GM18951 (cell line): ENCODE results near the gene TMEM179.

Experiments
- POLR2A ChIP-seq: IDR thresholded peaks from 4 replicates; pipeline ENCODE4 v1.6.1; 2011; ENCODE audit warnings: mild to moderate bottlenecking; ENCODE audit not compliant: insufficient read length, insufficient read depth; ENCODE audit errors: extremely low read depth
- in situ Hi-C: fragments of 300-500 bp; cut with MboI; formaldehyde crosslinking; loops from one replicate; pipeline ENCODE4 v1.12.0; 2022; ENCODE audit warnings: low sequenced_read_pairs, mixed read lengths, inconsistent platforms; ENCODE audit not compliant: unreplicated experiment

The TMEM179 gene

DNA sequence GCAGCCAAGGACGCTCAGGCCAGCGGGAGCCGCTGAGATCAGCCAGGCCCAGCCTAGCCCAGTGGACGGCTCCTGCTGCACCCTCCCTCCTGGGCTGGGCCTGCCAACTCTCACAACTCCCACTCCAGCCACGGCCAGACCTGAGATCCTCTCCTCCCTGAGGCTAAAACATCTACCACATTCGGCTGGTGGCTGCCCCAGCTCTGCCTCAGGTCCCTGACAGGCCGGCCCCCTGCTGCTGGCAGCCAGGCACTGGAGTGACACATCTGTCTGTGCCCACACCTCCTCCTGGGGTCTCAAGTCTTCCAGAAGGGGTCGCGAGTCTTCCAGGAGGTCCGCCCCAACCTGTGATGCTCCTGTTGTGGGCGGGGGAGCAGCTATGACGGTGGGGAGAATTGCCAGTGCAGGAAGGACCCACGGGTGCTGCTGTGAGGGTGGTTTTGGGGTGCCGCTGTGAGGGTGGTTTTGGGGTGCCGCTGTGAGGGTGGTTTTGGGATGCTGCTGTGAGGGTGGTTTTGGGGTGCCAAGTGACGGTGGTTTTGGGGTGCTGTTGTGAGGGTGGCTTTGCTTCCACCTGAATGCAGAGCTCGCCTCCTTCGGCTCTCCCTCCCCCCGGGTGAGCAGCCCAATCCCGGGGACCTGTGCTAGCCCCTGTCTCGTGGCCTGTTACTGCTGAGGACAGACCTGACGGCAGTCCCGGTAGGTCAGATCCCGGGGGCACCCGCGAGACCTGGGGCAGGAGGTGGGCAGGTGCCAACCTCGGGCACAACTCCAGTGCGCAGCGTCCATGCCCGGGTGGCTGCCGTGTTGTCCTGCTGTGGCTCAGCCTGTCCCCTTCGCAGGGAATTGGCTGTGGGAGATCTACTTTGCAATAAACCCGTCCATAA lies 52.5 kb downstream of the TMEM179 start:
- no peak for TF ChIP-seq POLR2A
- in situ Hi-C loops = no loop called here

DNA sequence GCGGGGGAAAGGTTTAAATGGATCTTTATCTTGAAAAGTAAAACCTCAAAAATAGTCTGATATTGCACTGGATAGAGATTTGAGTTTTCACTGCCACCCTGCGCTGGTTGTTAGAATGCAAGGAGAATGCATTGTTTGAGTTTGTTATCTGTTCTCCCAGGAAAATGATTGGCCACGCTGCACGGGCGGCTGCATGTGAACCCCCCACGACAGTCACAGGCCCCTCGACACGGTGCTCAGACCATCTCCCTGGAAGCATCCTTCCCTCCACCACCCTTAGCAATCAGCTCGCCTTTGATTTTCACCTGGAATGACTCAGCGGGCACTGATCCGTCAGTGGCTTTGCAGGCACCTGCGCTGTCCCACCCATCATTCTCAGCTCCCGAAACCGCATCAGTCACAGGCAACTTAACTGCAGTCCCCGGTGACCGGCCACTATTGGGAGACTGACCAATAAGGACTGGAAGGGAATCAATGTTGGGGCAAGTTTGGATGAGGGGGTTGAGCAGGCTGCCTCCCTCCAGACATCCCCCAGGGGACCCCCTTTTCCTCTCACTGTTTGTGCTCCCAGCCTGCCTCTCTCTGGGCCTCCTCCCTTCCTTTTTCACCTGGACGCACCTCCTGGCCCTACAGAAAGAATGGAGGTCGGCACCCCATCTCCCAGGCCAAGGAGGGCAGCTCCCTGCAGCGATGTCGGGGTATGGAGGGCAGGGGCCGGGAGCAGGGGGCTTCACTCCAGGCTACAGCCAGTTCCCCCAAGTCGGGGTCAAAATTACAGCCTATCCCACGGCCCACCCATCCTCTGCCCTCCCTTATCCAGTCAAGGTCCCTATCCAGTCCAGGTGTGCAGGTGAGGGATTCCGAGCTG lies 53.5 kb downstream of the TMEM179 start:
- no peak for TF ChIP-seq POLR2A
- in situ Hi-C loops = no loop called here

DNA sequence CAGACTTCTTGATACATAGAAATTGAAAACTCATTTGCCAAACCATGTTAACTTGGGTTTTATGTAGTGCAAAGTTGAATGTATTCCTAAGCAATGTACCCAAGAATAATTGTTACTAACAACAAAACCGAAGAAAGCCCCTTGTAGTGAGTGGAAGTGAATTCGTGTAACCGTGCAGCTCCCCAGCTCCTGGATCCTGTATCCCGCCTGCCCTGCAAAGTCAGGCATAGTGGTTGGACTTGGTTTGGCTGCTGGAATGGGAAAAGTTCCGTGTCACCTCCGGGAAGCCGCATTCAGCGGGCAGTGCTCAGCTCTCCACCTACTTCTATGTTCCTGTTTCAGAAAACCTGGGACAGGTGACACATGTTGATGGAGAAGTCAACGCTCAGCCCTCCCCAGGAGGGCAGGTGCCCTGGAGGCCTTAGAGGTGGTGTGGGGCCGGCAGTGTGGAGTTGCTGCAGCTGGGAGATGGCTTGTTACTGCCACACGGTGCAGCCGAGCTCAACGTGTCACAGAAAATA lies 54.2 kb downstream of the TMEM179 start:
- in situ Hi-C loops = no loop called here
- no peak for TF ChIP-seq POLR2A

DNA sequence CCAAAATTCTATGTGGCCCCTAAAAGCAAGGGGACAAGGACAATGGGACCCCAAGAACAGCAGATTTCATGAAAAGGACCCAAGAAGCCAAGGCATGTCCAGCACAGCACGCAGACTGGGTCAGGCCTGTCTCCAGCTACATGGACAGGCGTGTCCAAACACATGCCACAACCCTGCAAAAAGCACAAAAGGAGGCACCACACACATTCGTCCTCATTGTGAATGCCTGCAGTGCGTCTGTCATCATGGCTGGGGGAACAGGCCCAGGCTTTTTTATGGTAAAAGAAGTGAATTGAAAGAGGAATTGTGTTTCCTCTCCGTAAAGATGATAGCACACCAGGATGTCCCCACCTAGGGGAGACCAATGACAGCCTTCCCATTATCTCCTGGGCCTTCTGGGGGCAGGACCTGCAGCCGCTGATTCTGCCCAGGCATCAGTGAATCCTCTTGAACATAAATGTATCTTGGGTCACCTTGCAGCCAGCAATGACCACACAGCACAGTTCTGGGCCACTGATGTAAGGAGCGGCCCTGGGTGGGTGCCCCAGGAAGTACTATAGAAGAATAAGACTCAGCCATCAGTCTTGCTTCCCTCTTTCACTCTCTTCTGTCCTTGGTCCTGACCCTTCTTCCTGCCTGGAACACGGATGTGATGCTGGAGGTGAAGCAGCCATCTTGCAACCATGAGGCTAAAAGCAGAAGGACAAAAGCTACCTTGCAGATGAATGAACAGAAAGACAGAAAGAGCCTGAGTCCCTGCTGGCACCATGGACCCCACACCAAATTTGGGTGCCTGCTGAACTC lies 54.8 kb downstream of the TMEM179 start:
- in situ Hi-C loops = no loop called here
- TF ChIP-seq POLR2A = no peak

DNA sequence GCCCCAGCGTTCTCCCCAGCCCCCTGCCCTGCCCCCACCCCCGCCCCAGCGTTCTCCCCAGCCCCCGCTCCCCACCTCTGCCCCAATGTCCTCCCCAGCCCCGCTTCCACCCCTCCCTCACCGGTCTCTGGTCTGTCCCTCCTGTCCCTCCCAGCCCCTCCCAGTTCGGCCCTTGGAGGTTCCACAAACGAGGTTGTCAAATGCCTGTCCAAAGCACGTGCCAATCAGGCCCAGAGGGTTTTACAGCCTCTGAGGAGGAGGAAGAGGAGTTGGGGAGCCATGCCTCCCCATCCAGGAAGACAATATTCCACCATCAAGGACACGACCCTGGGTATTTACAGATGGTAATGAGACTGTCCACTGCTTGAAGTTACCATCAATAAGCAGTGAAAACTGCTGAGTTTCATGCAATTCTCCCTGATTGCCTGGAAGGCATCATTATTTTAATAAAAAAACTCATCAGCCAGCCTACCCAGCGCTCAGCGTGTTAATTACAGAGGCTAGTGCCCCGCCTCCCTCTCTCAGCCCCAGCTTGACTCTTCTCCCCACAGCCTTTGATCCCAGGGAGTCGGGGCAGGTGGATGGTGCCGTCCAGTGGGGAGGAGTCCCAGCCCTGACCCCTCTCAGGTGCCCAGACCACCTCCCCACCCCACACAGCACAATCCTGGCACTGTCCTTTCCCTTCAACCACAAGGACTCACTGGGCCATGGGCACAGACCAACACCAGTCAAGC lies 55.6 kb downstream of the TMEM179 start:
- no peak for TF ChIP-seq POLR2A
- in situ Hi-C loops = no loop called here

DNA sequence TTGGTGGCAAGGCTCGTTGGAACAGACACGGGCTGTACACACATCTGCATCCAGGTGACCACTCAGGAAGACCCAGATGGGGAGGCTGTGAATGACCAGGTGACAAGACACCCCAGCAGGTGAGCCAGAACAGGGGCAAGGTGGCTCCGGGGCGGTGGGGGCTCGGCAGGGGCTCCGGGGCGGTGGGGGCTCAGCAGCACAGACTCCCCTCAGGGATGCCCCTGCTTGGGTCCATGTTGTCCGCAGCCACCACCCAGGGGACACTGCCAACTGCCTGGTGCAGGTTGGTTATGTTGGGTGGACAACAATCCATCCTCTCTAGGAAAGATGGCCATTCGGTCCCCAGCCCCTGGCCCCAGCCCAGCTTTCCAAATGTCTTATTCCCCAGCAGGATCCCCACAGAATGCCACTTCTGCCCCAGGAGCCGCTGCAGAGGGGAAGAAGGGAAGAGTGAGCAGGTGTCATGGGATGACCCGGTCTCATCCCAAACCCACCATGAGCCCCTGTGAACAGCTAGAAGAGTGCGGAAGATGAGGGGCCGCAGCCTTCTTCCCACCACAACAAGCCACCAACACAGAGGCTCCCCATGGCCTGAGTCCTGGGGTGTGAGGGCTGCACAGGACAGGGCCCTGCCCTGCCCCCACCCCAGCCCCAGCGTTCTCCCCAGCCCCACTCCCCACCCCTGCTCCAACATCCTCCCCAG lies 56.4 kb downstream of the TMEM179 start:
- in situ Hi-C loops = no loop called here
- TF ChIP-seq POLR2A = no peak

DNA sequence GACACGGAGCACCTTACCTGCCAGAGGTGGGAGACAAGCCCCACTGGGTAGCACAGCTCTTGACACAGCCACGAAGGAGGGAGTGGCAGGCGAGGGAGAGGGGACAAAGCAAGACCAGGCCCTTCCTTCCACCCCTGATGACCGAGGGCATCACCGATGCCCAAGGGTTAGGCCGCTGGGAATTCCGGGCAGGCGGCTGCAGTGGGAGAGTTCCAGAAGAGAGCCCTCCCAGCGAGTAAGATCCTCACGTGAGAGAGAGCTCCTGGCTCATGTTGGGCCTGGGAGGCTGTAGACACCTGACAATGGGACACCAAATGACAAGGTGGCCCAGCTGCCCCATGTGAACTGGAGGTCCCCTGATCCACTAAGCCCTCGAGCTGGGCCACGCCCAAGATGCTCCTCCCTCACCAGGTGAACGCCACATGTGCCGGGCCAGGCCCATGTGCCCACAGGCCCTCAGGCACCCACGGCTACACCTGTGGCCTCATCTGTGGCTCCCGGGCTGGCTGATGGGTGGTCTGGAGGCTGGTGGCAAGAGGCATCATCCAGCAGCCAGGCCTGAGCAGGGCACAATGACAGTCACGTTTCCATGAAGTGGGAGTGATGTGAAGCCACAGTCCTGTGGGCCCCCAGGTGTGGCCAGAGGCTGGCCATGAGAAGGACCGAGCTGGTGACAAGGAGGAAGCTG lies 57.1 kb downstream of the TMEM179 start:
- no peak for TF ChIP-seq POLR2A
- in situ Hi-C loops = no loop called here

DNA sequence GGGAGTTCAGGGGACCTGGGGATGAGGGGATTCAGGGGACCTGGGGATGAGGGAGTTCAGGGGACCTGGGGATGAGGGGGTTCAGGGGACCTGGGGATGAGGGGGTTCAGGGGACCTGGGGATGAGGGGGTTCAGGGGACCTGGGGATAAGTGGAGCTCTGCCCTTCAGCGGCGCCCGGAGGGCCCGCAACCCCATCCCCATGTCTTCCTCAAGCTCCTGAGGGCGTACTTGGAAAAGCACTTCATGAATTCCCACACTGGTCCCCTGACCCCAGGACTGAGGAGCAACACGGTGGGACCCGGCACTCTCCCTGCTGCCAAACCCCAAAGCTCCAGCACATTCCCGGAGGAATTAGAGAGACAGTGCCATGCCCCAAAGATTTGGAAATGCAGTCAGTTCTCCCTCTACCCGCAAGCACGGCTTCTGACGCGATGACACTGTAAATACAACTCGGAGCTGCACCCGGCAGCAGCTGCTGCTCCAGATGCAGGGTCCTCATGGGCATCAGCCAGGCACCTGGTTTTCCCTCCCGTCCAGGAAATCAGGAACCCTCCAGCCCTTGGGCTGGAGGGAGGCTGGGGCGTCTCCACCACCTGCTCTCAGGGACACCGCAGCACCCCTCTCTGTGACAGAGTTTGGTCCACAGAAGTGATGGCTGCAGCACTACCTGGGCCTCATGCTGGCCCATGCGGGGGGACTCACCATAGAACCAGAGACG lies 57.8 kb downstream of the TMEM179 start:
- in situ Hi-C loops = no loop called here
- TF ChIP-seq POLR2A = no peak

DNA sequence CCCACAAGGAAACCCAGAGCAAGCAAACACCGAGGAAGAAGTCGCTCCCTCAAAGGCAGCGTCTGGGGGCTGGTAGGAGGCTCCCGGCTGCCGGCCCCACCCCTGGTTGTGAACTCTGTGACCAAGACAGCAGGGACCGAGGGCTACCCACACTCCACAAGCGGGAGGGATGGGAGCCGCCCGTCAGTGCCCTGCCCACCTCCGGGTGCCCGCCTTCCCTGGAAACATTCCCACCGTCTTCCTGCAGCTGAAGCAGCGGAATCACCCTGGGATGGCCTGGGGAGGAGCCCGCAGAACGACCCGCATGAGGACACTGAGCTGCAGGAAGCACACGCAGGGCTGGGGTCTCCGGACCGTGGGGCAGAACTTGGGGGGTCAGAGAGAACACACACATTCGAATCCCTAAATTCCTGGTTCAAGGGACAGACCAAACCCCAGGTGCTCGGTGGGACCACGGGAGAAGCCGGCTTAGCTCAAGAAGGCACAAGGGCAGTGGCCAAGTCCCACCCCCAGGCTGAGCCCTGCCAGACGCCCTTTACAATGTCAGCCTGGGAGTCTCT lies 58.5 kb downstream of the TMEM179 start:
- no peak for TF ChIP-seq POLR2A
- in situ Hi-C loops = no loop called here

DNA sequence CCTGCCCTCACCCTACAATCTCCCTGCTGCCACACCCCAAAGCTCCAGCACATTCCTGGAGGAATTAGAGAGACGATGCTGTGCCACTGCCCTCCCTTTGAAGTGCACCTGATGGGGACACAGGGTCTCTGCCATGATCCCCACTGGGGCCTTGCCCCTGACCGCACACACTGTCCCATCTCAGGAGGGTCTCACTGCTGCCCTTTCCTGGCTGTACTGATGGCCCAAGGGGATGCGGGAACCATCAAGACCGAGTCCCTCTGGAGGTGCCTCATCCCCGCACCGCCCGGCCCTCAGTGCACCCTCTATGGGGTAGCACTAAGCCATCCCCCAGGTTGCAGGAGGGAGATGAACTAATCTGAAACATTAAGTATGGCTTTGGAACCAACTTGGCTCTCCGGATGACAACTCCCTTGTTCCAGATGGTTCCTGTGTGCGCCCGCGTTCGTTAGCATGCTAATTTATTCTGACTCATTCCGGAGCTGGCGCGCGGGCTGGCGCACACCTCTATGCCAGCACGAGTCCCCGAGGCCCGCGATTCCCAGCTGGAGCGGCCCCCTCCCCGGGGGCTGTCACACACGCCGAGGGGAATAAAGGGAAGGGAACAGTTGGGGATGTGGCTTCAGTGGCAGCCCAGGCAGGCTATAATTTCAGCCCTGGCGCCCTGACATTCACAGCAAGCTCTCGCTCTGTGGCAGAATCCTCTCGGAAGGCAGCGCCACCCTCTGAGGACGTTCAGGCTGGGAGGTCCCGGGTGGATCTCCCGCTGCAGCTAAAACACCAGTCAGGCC lies 59.2 kb downstream of the TMEM179 start:
- TF ChIP-seq POLR2A = no peak
- in situ Hi-C loops = no loop called here
